Urinary bladder (tissue), 2 donors: Measurements from ENCODE around the gene TEKT1. TPM values are rescaled to one million over a fixed set of nuclear protein-coding genes. Genes with fewer than 3 reads are reported as not detected.

Experiments
- polyA plus RNA-seq: library from polyadenylated mRNA; stranded (reverse); fragments of 200-250 nt; gene quantifications from one replicate; pipeline ENCODE4 v1.2.3, GENCODE V29; 2013
- small RNA-seq: library from RNA; depleted of rRNA; stranded (forward); fragments of <200 nt; gene quantifications from one replicate; pipeline ENCODE3, GENCODE V24; 2014
- total RNA-seq: library from RNA; depleted of rRNA; stranded (reverse); fragments of >200 nt; gene quantifications from one replicate; pipeline ENCODE4 v1.2.3, GENCODE V29; 2014
- donor health status: healthy.

Gene TEKT1
- total and polyA plus RNA-seq, 2 donors: not detected

Small RNAs within 50 kb of the gene (small RNA-seq; reads per million reads assigned to genes)
- not detected for gene AC004706.2

Other genes with a start within 250 kb of the TEKT1 start
- 23.7 TPM for gene KIAA0753, start 191.0 kb downstream of the TEKT1 start, total RNA-seq
- 8.5 TPM for gene KIAA0753, start 191.0 kb downstream of the TEKT1 start, polyA plus RNA-seq
- gene TXNDC17, start 190.7 kb downstream of the TEKT1 start, total RNA-seq: 34.0 TPM
- 164 TPM for gene TXNDC17, start 190.7 kb downstream of the TEKT1 start, polyA plus RNA-seq
- gene MED31, start 180.1 kb downstream of the TEKT1 start, total RNA-seq: 16.9 TPM
- 12.8 TPM for gene MED31, start 180.1 kb downstream of the TEKT1 start, polyA plus RNA-seq
- gene C17orf100, start 180.0 kb downstream of the TEKT1 start, total RNA-seq: 1.2 TPM
- 3.0 TPM for gene C17orf100, start 180.0 kb downstream of the TEKT1 start, polyA plus RNA-seq
- not detected for gene SLC13A5, start 118.4 kb downstream of the TEKT1 start, total RNA-seq
- gene SLC13A5, start 118.4 kb downstream of the TEKT1 start, polyA plus RNA-seq: 0.10 TPM
- gene XAF1, start 75.7 kb downstream of the TEKT1 start, total RNA-seq: 90.9 TPM
- 30.2 TPM for gene XAF1, start 75.7 kb downstream of the TEKT1 start, polyA plus RNA-seq
- gene FBXO39, start 55.5 kb downstream of the TEKT1 start, total RNA-seq: 0.90 TPM
- gene FBXO39, start 55.5 kb downstream of the TEKT1 start, polyA plus RNA-seq: 0.56 TPM
- not detected for gene ALOX12, start 164.3 kb upstream of the TEKT1 start, total RNA-seq
- gene ALOX12, start 164.3 kb upstream of the TEKT1 start, polyA plus RNA-seq: 0.04 TPM
- 32.9 TPM for gene RNASEK, start 180.9 kb upstream of the TEKT1 start, total RNA-seq
- 305 TPM for gene RNASEK, start 180.9 kb upstream of the TEKT1 start, polyA plus RNA-seq
- gene BCL6B, start 191.3 kb upstream of the TEKT1 start, total RNA-seq: 12.5 TPM
- gene BCL6B, start 191.3 kb upstream of the TEKT1 start, polyA plus RNA-seq: 9.9 TPM
- 0.37 TPM for gene SLC16A13, start 204.3 kb upstream of the TEKT1 start, total RNA-seq
- 1.5 TPM for gene SLC16A13, start 204.3 kb upstream of the TEKT1 start, polyA plus RNA-seq
- not detected for gene SLC16A11, start 212.4 kb upstream of the TEKT1 start, total RNA-seq
- 1.5 TPM for gene SLC16A11, start 212.4 kb upstream of the TEKT1 start, polyA plus RNA-seq
- gene CLEC10A, start 248.5 kb upstream of the TEKT1 start, total RNA-seq: 5.0 TPM
- 18.8 TPM for gene CLEC10A, start 248.5 kb upstream of the TEKT1 start, polyA plus RNA-seq